Testis (tissue), 3 donors: ENCODE results near the gene HK1. TPM values are rescaled to one million over a fixed set of nuclear protein-coding genes. Genes with fewer than 3 reads are reported as not detected.

Source experiments
- DNase-seq: peaks from one replicate; pipeline ENCODE4 v3.0.0-alpha.2; 2019
- H3K27ac ChIP-seq, 2 donors: fragments of 200-600 bp; sonication (generic); one replicate each; pipeline ENCODE4 v1.5.1; 2019
- H3K27me3 ChIP-seq: fragments of 200-600 bp; sonication (generic); one replicate; pipeline ENCODE4 v1.5.1; 2019
- H3K36me3 ChIP-seq: fragments of 200-600 bp; sonication (generic); one replicate; pipeline ENCODE4 v1.5.1; 2017; ENCODE audit warnings: low read depth; ENCODE audit errors: missing control alignments
- H3K4me1 ChIP-seq: fragments of 200-600 bp; sonication (generic); one replicate; pipeline ENCODE4 v1.5.1; 2019
- H3K4me3 ChIP-seq, 2 donors: fragments of 200-600 bp; sonication (generic); one replicate each; pipeline ENCODE4 v1.5.1; 2017 to 2019
- H3K9me3 ChIP-seq: fragments of 200-600 bp; sonication (generic); one replicate; pipeline ENCODE4 v1.5.1; 2017
- CTCF ChIP-seq, 3 experiments: fragments of 450-650 bp in 2 of 3; fragments of 200-600 bp in 1 of 3; sonication (generic) in 1 of 3; IDR thresholded peaks; one replicate each; pipeline ENCODE4 v1.5.1; 2016 to 2019; ENCODE audit warnings: antibody characterized with exemption in 3 of 3, mild to moderate bottlenecking in 2 of 3, moderate library complexity in 1 of 3
- POLR2A ChIP-seq: fragments of 450-650 bp; IDR thresholded peaks from one replicate; pipeline ENCODE4 v1.6.1; 2017; ENCODE audit warnings: antibody characterized with exemption, mild to moderate bottlenecking, moderate library complexity
- WGBS, 2 donors: methylation state at CpG; one replicate each; pipeline ENCODE4 v1.1.5; 2018; 5-methylcytosine and 5-hydroxymethylcytosine counted together
- intact Hi-C: fragments of 100-400 bp; cut with DNase I; formaldehyde crosslinking; loops from one replicate; pipeline ENCODE4 v1.15.1; 2023; ENCODE audit warnings: low total_unique reads
- polyA plus RNA-seq: library from polyadenylated mRNA; stranded (reverse); fragments of 350-450 nt; fragmentation: Illumina TruSeq; extraction: RNeasy Lipid Tissue Mini Kit (QIAGEN cat#74804); gene quantifications from one replicate; pipeline ENCODE4 v1.2.3, GENCODE V29; 2014; ENCODE audit warnings: low read depth, low replicate concordance; ENCODE audit not compliant: insufficient read depth
- total RNA-seq, 2 donors: library from RNA; depleted of rRNA; stranded (reverse); fragments of >200 nt; gene quantifications; one replicate each; pipeline ENCODE4 v1.2.3, GENCODE V29; 2016

The HK1 gene
- total and polyA plus RNA-seq, 3 donors from 2014 or later: 62.3 to 179 (median 143) TPM

GRCh38 chr10:69364232-69364940, 86.1 kb downstream of the HK1 start:
- no peaks in the 10 kb centered on the region for H3K4me1 ChIP-seq
- no peak overlapping the region for H3K27ac ChIP-seq
- intact Hi-C loops: no loop called here
- TF ChIP-seq POLR2A: no peak
- no peak for TF ChIP-seq CTCF (IDR thresholded peaks at IDR 0.05)
- no peaks in the 10 kb centered on the region for H3K27me3 ChIP-seq
- H3K36me3 ChIP-seq: no peaks in the 10 kb centered on the region
- H3K4me3 ChIP-seq: no peak overlapping the region
- WGBS, 2 donors: 86 to 88% methylated on average over 9 of the region's 9 CpGs
- H3K9me3 ChIP-seq: no peaks in the 10 kb centered on the region
- no peak for DNase-seq

GRCh38 chr10:69366738-69367137, 88.4 kb downstream of the HK1 start:
- Histone ChIP-seq H3K36me3 (no peaks in the 10 kb centered on the region), H3K4me3 (no peak overlapping the region), H3K4me1 (no peaks in the 10 kb centered on the region), H3K9me3 (no peaks in the 10 kb centered on the region), H3K27ac (no peak overlapping the region), H3K27me3 (no peaks in the 10 kb centered on the region)
- TF ChIP-seq CTCF (IDR thresholded peaks at IDR 0.05) (no peak), POLR2A (no peak)
- DNase-seq: no peak
- intact Hi-C loops: no loop called here
- WGBS, 2 donors: 98 to 100% methylated on average over 5 of the region's 5 CpGs

GRCh38 chr10:69367469-69367868, 89.2 kb downstream of the HK1 start:
- H3K4me3 ChIP-seq: no peak overlapping the region
- no peaks in the 10 kb centered on the region for H3K9me3 ChIP-seq
- H3K4me1 ChIP-seq: no peaks in the 10 kb centered on the region
- H3K27me3 ChIP-seq: no peaks in the 10 kb centered on the region
- TF ChIP-seq CTCF (IDR thresholded peaks at IDR 0.05): no peak
- TF ChIP-seq POLR2A: no peak
- DNase-seq: no peak
- WGBS, 2 donors: 72 to 81% methylated on average over 4 of the region's 4 CpGs
- no peak overlapping the region for H3K27ac ChIP-seq
- no peaks in the 10 kb centered on the region for H3K36me3 ChIP-seq
- intact Hi-C loops: no loop called here

- WGBS, 2 donors: 85 to 89% methylated on average over 9 of the region's 9 CpGs
- TF ChIP-seq CTCF (IDR thresholded peaks at IDR 0.05) (no peak), POLR2A (no peak)
- Histone ChIP-seq H3K36me3 (no peaks in the 10 kb centered on the region), H3K27me3 (no peaks in the 10 kb centered on the region), H3K4me1 (peaks cover 11% of the 10 kb centered on the region), H3K9me3 (no peaks in the 10 kb centered on the region), H3K4me3 (no peak overlapping the region), H3K27ac (no peak overlapping the region)
- intact Hi-C loops: no loop called here
- DNase-seq: no peak
Observed at GRCh38 chr10:69372126-69372980, 94.1 kb downstream of the HK1 start.
